HCT116 (cell line): ENCODE results near the gene TRRAP. TPM values are rescaled to one million over a fixed set of nuclear protein-coding genes. Genes with fewer than 3 reads are reported as not detected.
"Not testable (repeated sequence)": the region's sequence is repeated elsewhere in the genome, so short reads cannot be mapped to it uniquely, and the experiment has no call there.

Experiments used
- ATAC-seq: fragments of 200-7000 bp; cut with Tn5 transposase; 2 replicates; pipeline ENCODE4 v1.9.1; 2020; ENCODE audit warnings: mild to moderate bottlenecking, moderate library complexity
- BruUV-seq: library from RNA; stranded (reverse); fragments of 400-500 nt; replicated peaks from 2 replicates; lab custom pipeline; 2021; lab: Mats Ljungman, UMichigan
- CTCF ChIA-PET: fragments of 300-600 bp; sonication (Branson Sonifier 250); formaldehyde crosslinking; loops from one replicate; lab custom pipeline; 2021; ENCODE audit warnings: antibody characterized with exemption; lab: Charles Lee
- POLR2A ChIA-PET: fragments of 300-600, 350-600 bp; sonication (Branson Sonifier 250); formaldehyde crosslinking; loops from one replicate; lab custom pipeline; 2021; ENCODE audit warnings: antibody characterized with exemption; lab: Charles Lee
- RAD21 ChIA-PET, 2 experiments: fragments of 300-600 bp; sonication (Branson Sonifier 250); formaldehyde crosslinking; loops; one replicate each; lab custom pipeline; 2023; ENCODE audit warnings: low total read pairs in 2 of 2; ENCODE audit not compliant: uncharacterized antibody in 2 of 2, unreplicated experiment in 2 of 2, low non-redundant PET in 1 of 2; lab: Charles Lee
- DNase-seq: peaks from one replicate; pipeline ENCODE4 v3.0.0-alpha.2; 2010; ENCODE audit warnings: low read depth, low spot score
- H2AFZ ChIP-seq: fragments of 200-600 bp; shearing (Covaris generic), sonication (generic); 2 replicates; pipeline ENCODE4 v1.6.1; 2017; ENCODE audit warnings: low read depth, mixed run types, mixed read lengths, antibody characterized with exemption, low read length; ENCODE audit not compliant: poor library complexity, severe bottlenecking
- H3K27ac ChIP-seq: 2 replicates; pipeline ENCODE4 v1.5.1; 2012; ENCODE audit warnings: low read depth, low read length
- H3K27me3 ChIP-seq: fragments of 200-600 bp; sonication (generic); 2 replicates; pipeline ENCODE4 v1.6.1; 2016; ENCODE audit warnings: mixed run types, low read length, mixed read lengths; ENCODE audit not compliant: insufficient read depth
- H3K36me3 ChIP-seq, 2 experiments: fragments of 200-500 bp in 1 of 2; fragments of 200-600 bp in 1 of 2; sonication (Bioruptor generic) in 1 of 2; sonication (generic) in 1 of 2; 2 replicates each; pipeline versions ENCODE4 v1.5.1 to v1.6.1; 2014 to 2016; ENCODE audit warnings: low read length in 2 of 2, inconsistent platforms in 1 of 2, mixed read lengths in 1 of 2, mixed run types in 1 of 2; ENCODE audit not compliant: insufficient read depth in 2 of 2, control insufficient read depth in 1 of 2
- H3K4me1 ChIP-seq, 2 experiments: fragments of 200-600 bp in 1 of 2; sonication (generic) in 1 of 2; 2 replicates each; pipeline versions ENCODE4 v1.5.1 to v1.6.1; 2012 to 2017; ENCODE audit warnings: low read length in 2 of 2, inconsistent platforms in 1 of 2, mild to moderate bottlenecking in 1 of 2, mixed read lengths in 1 of 2, mixed run types in 1 of 2, moderate library complexity in 1 of 2; ENCODE audit not compliant: insufficient read depth in 2 of 2, control insufficient read depth in 1 of 2
- H3K4me2 ChIP-seq: fragments of 200-600 bp; sonication (generic); 2 replicates; pipeline ENCODE4 v1.6.1; 2017; ENCODE audit warnings: mixed run types, low read length, mixed read lengths
- H3K4me3 ChIP-seq, 2 experiments: fragments of 200-600 bp in 1 of 2; sonication (generic) in 1 of 2; replicated peaks in 1 of 2; 2 replicates each; pipeline ENCODE4 v1.5.1; 2011 to 2016; ENCODE audit warnings: low read length in 2 of 2, control low read depth in 1 of 2, low read depth in 1 of 2, mild to moderate bottlenecking in 1 of 2, mixed read lengths in 1 of 2, mixed run types in 1 of 2
- H3K79me2 ChIP-seq: fragments of 200-600 bp; sonication (generic); 2 replicates; pipeline ENCODE4 v1.6.1; 2017; ENCODE audit warnings: mild to moderate bottlenecking, mixed run types, low read length, moderate library complexity, mixed read lengths; ENCODE audit not compliant: insufficient read depth
- H3K9ac ChIP-seq: fragments of 200-600 bp; sonication (generic); 2 replicates; pipeline ENCODE4 v1.6.1; 2016; ENCODE audit warnings: low read length, mixed read lengths
- H3K9me2 ChIP-seq: fragments of 200-600 bp; sonication (generic), shearing (Covaris generic); 2 replicates; pipeline ENCODE4 v1.6.1; 2017; ENCODE audit warnings: mixed run types, mild to moderate bottlenecking, moderate library complexity; ENCODE audit not compliant: insufficient read depth
- H3K9me3 ChIP-seq, 2 experiments: fragments of 200-500 bp in 1 of 2; fragments of 200-600 bp in 1 of 2; sonication (Bioruptor generic) in 1 of 2; sonication (generic) in 1 of 2; 2 replicates each; pipeline ENCODE4 v1.6.1; 2014 to 2017; ENCODE audit warnings: low read length in 2 of 2, mixed read lengths in 2 of 2, inconsistent platforms in 1 of 2, low read depth in 1 of 2, mild to moderate bottlenecking in 1 of 2, mixed run types in 1 of 2, moderate library complexity in 1 of 2; ENCODE audit not compliant: control insufficient read depth in 1 of 2, insufficient read depth in 1 of 2
- H4K20me1 ChIP-seq: fragments of 200-600 bp; sonication (generic), shearing (Covaris generic); 2 replicates; pipeline ENCODE4 v1.6.1; 2017; ENCODE audit warnings: mixed run types, mild to moderate bottlenecking, moderate library complexity; ENCODE audit not compliant: insufficient read depth
- ATF3 ChIP-seq: IDR thresholded peaks from 2 replicates; pipeline ENCODE4 v1.6.1; 2012
- CEBPB ChIP-seq: IDR thresholded peaks from 2 replicates; pipeline ENCODE4 v1.6.1; 2012; ENCODE audit warnings: low read depth
- EGR1 ChIP-seq: IDR thresholded peaks from 2 replicates; pipeline ENCODE4 v1.6.1; 2012; ENCODE audit warnings: low read depth
- ELF1 ChIP-seq: IDR thresholded peaks from 2 replicates; pipeline ENCODE4 v1.6.1; 2012; ENCODE audit warnings: low read depth, borderline replicate concordance
- FOSL1 ChIP-seq: IDR thresholded peaks from 2 replicates; pipeline ENCODE4 v1.6.1; 2012; ENCODE audit warnings: low read depth
- JUND ChIP-seq: IDR thresholded peaks from 2 replicates; pipeline ENCODE4 v1.6.1; 2012
- POLR2A ChIP-seq: IDR thresholded peaks from 2 replicates; pipeline ENCODE4 v1.7.0; 2011; ENCODE audit warnings: borderline replicate concordance; ENCODE audit not compliant: insufficient read depth, insufficient read length; ENCODE audit errors: extremely low read depth
- POLR2AphosphoS5 ChIP-seq: IDR thresholded peaks from 2 replicates; pipeline ENCODE4 v1.6.1; 2011; ENCODE audit warnings: mild to moderate bottlenecking, low read depth, low read length, moderate library complexity
- REST ChIP-seq: IDR thresholded peaks from 2 replicates; pipeline ENCODE4 v1.6.1; 2012; ENCODE audit warnings: low read depth
- SIN3A ChIP-seq: IDR thresholded peaks from 2 replicates; pipeline ENCODE4 v1.6.1; 2012; ENCODE audit warnings: low read depth
- YY1 ChIP-seq: IDR thresholded peaks from 2 replicates; pipeline ENCODE4 v1.6.1; 2011; ENCODE audit warnings: low read length, low read depth, moderate library complexity, mild to moderate bottlenecking; ENCODE audit not compliant: insufficient replicate concordance; ENCODE audit errors: extremely low read depth
- ZFX ChIP-seq: fragments of 450-650 bp; IDR thresholded peaks from 2 replicates; pipeline ENCODE4 v1.6.1; 2017
- intact Hi-C: fragments of 100-400 bp; cut with micrococcal nuclease; formaldehyde crosslinking; loops from 2 replicates; pipeline ENCODE4 v1.10.0; 2022
- total RNA-seq: library from RNA; stranded (reverse); gene quantifications from one replicate; pipeline ENCODE4 v1.2.1, GENCODE V29; 2021; ENCODE audit not compliant: unreplicated experiment

TRRAP gene
- total RNA-seq, 1 experiment from 2014 or later, result 44.5 TPM

DNA sequence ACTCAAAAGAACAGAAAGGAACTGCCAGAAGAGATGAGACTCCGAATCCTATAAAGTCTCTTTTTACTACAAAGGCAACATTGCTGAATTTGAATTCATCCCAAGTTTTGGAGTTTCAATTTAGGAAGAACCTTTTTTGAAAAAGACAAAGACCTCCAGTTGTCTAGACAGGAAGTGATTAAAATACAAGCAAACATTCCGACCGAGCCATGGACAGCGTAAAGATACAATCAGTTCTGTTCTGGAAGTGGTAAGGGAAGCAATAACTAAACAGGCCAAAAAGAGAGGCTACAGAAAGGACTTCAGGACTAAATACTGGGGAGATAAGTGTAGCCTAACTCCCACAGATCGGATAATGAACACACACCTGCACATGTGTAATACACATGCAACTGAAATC lies 164.6 kb downstream of the TRRAP start:
- no peaks in the 10 kb centered on the region for H3K79me2 ChIP-seq
- DNase-seq, result no peak
- H3K27me3 ChIP-seq, result no peaks in the 10 kb centered on the region
- ATAC-seq, result no peak
- ChIA-PET POLR2A (interaction anchor here (0.6 kb wide), 1 partner anchor 395 kb away, joined by 4 read pairs; no protein-coding TSS in a partner anchor), CTCF (no interaction called here), RAD21 (no interaction called here)
- H3K36me3 ChIP-seq, result peaks cover 24 to 46% of the 10 kb centered on the region in 2 experiments
- H3K9me3 ChIP-seq, result no peaks in the 10 kb centered on the region
- no peaks in the 10 kb centered on the region for H3K9me2 ChIP-seq
- peaks cover 0 to 4% of the 10 kb centered on the region in 2 experiments; a peak in 1 of 4 replicates for H3K4me1 ChIP-seq
- H3K9ac ChIP-seq, result no peak overlapping the region
- H4K20me1 ChIP-seq, result no peaks in the 10 kb centered on the region
- H2AFZ ChIP-seq, result no peak overlapping the region
- H3K27ac ChIP-seq, result no peak overlapping the region
- intact Hi-C loops, result no loop called here
- no TSS peak for BruUV-seq
- H3K4me3 ChIP-seq, result no peak overlapping the region
- TF ChIP-seq ZFX (no peak), YY1 (no peak), ELF1 (no peak), FOSL1 (no peak), CEBPB (no peak), POLR2A (no peak), ATF3 (no peak), SIN3A (no peak), JUND (no peak), REST (no peak), POLR2AphosphoS5 (no peak), EGR1 (no peak)
- H3K4me2 ChIP-seq, result no peak overlapping the region

DNA sequence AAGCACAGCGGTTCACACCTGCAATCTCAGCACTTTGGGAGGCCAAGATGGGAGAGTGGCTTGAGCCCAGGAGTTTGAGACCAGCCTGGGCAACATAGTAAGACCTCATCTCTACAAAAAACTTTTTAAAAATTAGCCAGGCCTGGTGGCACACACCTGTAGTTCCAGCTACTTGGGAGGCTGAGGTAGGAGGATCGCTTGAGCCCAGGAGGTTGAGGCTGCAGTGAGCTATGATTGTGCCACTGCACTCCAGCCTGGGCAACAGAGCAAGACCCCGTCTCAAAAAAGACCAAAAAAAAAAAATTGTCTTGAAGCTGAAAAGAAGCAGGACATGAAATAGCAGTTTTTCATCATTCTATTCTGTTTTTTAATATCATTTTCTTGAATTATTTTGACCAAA lies 166.5 kb downstream of the TRRAP start:
- H2AFZ ChIP-seq, intact Hi-C loops, ATAC-seq, H3K9me3 ChIP-seq, DNase-seq, RAD21 ChIA-PET, H3K4me2 ChIP-seq, H3K27me3 ChIP-seq, H3K4me1 ChIP-seq, H3K4me3 ChIP-seq, BruUV-seq, H4K20me1 ChIP-seq, H3K9me2 ChIP-seq, POLR2A ChIA-PET, CTCF ChIA-PET, H3K9ac ChIP-seq, H3K79me2 ChIP-seq, H3K27ac ChIP-seq: not testable (repeated sequence)
- H3K36me3 ChIP-seq, result peaks cover 24 to 42% of the 10 kb centered on the region in 2 experiments

DNA sequence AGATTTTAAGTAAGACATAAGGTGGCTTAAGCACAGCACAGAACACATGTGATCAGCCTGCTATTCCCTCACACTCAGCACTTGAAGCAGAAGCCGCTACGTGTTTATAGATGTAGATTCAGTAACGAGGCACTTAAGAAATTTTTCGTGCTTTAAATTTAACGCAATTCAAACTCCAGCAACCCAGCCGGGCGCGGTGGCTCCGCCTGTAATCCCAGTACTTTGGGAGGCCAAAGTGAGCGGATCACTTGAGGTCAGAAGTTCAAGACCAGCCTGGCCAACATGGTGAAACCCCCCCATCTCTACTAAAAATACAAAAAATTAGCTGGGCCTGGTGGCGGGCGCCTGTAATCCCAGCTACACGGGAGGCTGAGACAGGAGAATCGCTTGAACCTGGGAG lies 167.9 kb downstream of the TRRAP start:
- peaks cover 26 to 39% of the 10 kb centered on the region in 2 experiments for H3K36me3 ChIP-seq
- BruUV-seq, H3K9ac ChIP-seq, CTCF ChIA-PET, ATAC-seq, H3K4me1 ChIP-seq, H3K9me3 ChIP-seq, H3K27ac ChIP-seq, H3K4me2 ChIP-seq, H3K9me2 ChIP-seq, RAD21 ChIA-PET, H4K20me1 ChIP-seq, H3K79me2 ChIP-seq, DNase-seq, POLR2A ChIA-PET, H3K27me3 ChIP-seq, H3K4me3 ChIP-seq, H2AFZ ChIP-seq, intact Hi-C loops: not testable (repeated sequence)
